ENCODE results near the gene DOK6.

DOK6 gene

GRCh38 chr18:69885841-69886531 lies 485.3 kb downstream of the DOK6 start:
- no peaks in the 10 kb centered on the region for H3K27me3 ChIP-seq (ENCODE audit: low read depth, low read length)

GRCh38 chr18:69887256-69887655 lies 486.6 kb downstream of the DOK6 start:
- TF ChIP-seq EZH2phosphoT487 (IDR thresholded peaks at IDR 0.05; ENCODE audit: low read depth) = no peak
- TF ChIP-seq CTCF (IDR thresholded peaks at IDR 0.05; ENCODE audit: low read depth, low read length) = no peak
- Histone ChIP-seq H3K27me3 (ENCODE audit: low read depth, low read length) (no peaks in the 10 kb centered on the region), H3K36me3 (replicated peaks; ENCODE audit: low read depth, low read length) (peaks cover 6% of the 10 kb centered on the region), H3K4me3 (ENCODE audit: low read length) (no peak overlapping the region), H2AFZ (ENCODE audit: low read depth, low read length) (no peak overlapping the region), H3K9ac (ENCODE audit: low read length) (no peak overlapping the region), H3K27ac (ENCODE audit: low read length) (no peak overlapping the region), H3K4me1 (ENCODE audit: low read length) (peaks cover 48% of the 10 kb centered on the region), H3K79me2 (ENCODE audit: low read length) (no peaks in the 10 kb centered on the region), H4K20me1 (ENCODE audit: insufficient read depth, low read length) (no peaks in the 10 kb centered on the region), H3K9me3 (ENCODE audit: insufficient read depth, low read length) (no peaks in the 10 kb centered on the region), H3K4me2 (ENCODE audit: low read length) (no peak overlapping the region; the same call in 1 of the 2 replicates)

More at GRCh38 chr18:69885841-69886531, 485.3 kb downstream of the DOK6 start:
- H3K4me2 ChIP-seq (ENCODE audit: low read length) = peak overlapping the region; percentile 85
- H4K20me1 ChIP-seq (ENCODE audit: insufficient read depth, low read length) = no peaks in the 10 kb centered on the region
- peak overlapping the region; percentile 54 for H3K9ac ChIP-seq (ENCODE audit: low read length)
- no peaks in the 10 kb centered on the region for H3K79me2 ChIP-seq (ENCODE audit: low read length)
- peaks cover 3% of the 10 kb centered on the region for H3K36me3 ChIP-seq (replicated peaks; ENCODE audit: low read depth, low read length)
- H3K4me3 ChIP-seq (ENCODE audit: low read length) = peak overlapping the region; percentile 72
- peak overlapping the region; percentile 49 for H2AFZ ChIP-seq (ENCODE audit: low read depth, low read length)
- H3K27ac ChIP-seq (ENCODE audit: low read length) = peak overlapping the region; percentile 71
- H3K4me1 ChIP-seq (ENCODE audit: low read length) = peaks cover 50% of the 10 kb centered on the region
- H3K9me3 ChIP-seq (ENCODE audit: insufficient read depth, low read length) = no peaks in the 10 kb centered on the region
- no peak for TF ChIP-seq EZH2phosphoT487 (IDR thresholded peaks at IDR 0.05; ENCODE audit: low read depth)
- no peak for TF ChIP-seq CTCF (IDR thresholded peaks at IDR 0.05; ENCODE audit: low read depth, low read length)

GRCh38 chr18:69889009-69889408 lies 488.3 kb downstream of the DOK6 start:
- no peak overlapping the region for H3K4me2 ChIP-seq (ENCODE audit: low read length)
- H3K79me2 ChIP-seq (ENCODE audit: low read length) = no peaks in the 10 kb centered on the region
- H3K27me3 ChIP-seq (ENCODE audit: low read depth, low read length) = no peaks in the 10 kb centered on the region
- peaks cover 9% of the 10 kb centered on the region for H3K36me3 ChIP-seq (replicated peaks; ENCODE audit: low read depth, low read length)
- no peaks in the 10 kb centered on the region for H3K9me3 ChIP-seq (ENCODE audit: insufficient read depth, low read length)
- H4K20me1 ChIP-seq (ENCODE audit: insufficient read depth, low read length) = no peaks in the 10 kb centered on the region
- H3K4me3 ChIP-seq (ENCODE audit: low read length) = no peak overlapping the region
- TF ChIP-seq CTCF (IDR thresholded peaks at IDR 0.05; ENCODE audit: low read depth, low read length) (no peak), EZH2phosphoT487 (IDR thresholded peaks at IDR 0.05; ENCODE audit: low read depth) (no peak)
- no peak overlapping the region for H3K9ac ChIP-seq (ENCODE audit: low read length)
- H3K4me1 ChIP-seq (ENCODE audit: low read length) = peaks cover 31% of the 10 kb centered on the region
- no peak overlapping the region for H2AFZ ChIP-seq (ENCODE audit: low read depth, low read length)
- no peak overlapping the region for H3K27ac ChIP-seq (ENCODE audit: low read length)

GRCh38 chr18:69890558-69890957 lies 489.9 kb downstream of the DOK6 start:
- Histone ChIP-seq H3K4me3 (ENCODE audit: low read length) (no peak overlapping the region), H4K20me1 (ENCODE audit: insufficient read depth, low read length) (no peaks in the 10 kb centered on the region), H3K27me3 (ENCODE audit: low read depth, low read length) (no peaks in the 10 kb centered on the region), H3K79me2 (ENCODE audit: low read length) (no peaks in the 10 kb centered on the region), H3K36me3 (replicated peaks; ENCODE audit: low read depth, low read length) (peaks cover 15% of the 10 kb centered on the region), H3K9ac (ENCODE audit: low read length) (no peak overlapping the region), H3K27ac (ENCODE audit: low read length) (no peak overlapping the region), H3K9me3 (ENCODE audit: insufficient read depth, low read length) (no peaks in the 10 kb centered on the region), H3K4me1 (ENCODE audit: low read length) (peaks cover 16% of the 10 kb centered on the region), H2AFZ (ENCODE audit: low read depth, low read length) (no peak overlapping the region), H3K4me2 (ENCODE audit: low read length) (no peak overlapping the region)
- TF ChIP-seq EZH2phosphoT487 (IDR thresholded peaks at IDR 0.05; ENCODE audit: low read depth) = no peak

Measured in OCI-LY3 (cell line).